ENCODE data around the gene ZNF541.

ZNF541 gene

GRCh38 chr19:47573071-47574026, at the start of gene ZNF541:
Gene ZNF541, minus strand, starts transcription at chr19:47573148. Its CDS starts 17,292 bp downstream, at chr19:47555856.
- DNase-seq (ENCODE audit: low read depth, low spot score) = peak; percentile 71

GRCh38 chr19:47619763-47620162, 46.8 kb upstream of the ZNF541 start:
- DNase-seq (ENCODE audit: low read depth, low spot score) = no peak

- DNase-seq (ENCODE audit: low read depth, low spot score) = peak; percentile 76
Measured at GRCh38 chr19:47618771-47619170, 45.8 kb upstream of the ZNF541 start.

GRCh38 chr19:47615714-47616113, 42.8 kb upstream of the ZNF541 start:
- no peak for DNase-seq (ENCODE audit: low read depth, low spot score)

GRCh38 chr19:47615230-47615629, 42.3 kb upstream of the ZNF541 start:
- DNase-seq (ENCODE audit: low read depth, low spot score) = no peak

GRCh38 chr19:47614559-47614958, 41.6 kb upstream of the ZNF541 start:
- DNase-seq (ENCODE audit: low read depth, low spot score) = no peak

GRCh38 chr19:47614021-47614295, 41.0 kb upstream of the ZNF541 start:
- peak; percentile 11 for DNase-seq (ENCODE audit: low read depth, low spot score)

GRCh38 chr19:47613165-47614020, 40.4 kb upstream of the ZNF541 start:
- peak; percentile 92 for DNase-seq (ENCODE audit: low read depth, low spot score)

GRCh38 chr19:47610902-47611301, 38.0 kb upstream of the ZNF541 start:
- no peak for DNase-seq (ENCODE audit: low read depth, low spot score)

GRCh38 chr19:47609906-47610894, 37.3 kb upstream of the ZNF541 start:
- peak; percentile 74 for DNase-seq (ENCODE audit: low read depth, low spot score)

GRCh38 chr19:47608969-47609905, 36.3 kb upstream of the ZNF541 start, which contains the start of gene BICRA:
Gene BICRA, plus strand, starts transcription at chr19:47609134. Its CDS starts 64,441 bp downstream, at chr19:47673575.
- DNase-seq (ENCODE audit: low read depth, low spot score) = peak; percentile 92

- peak; percentile 99 for DNase-seq (ENCODE audit: low read depth, low spot score)
Measured at GRCh38 chr19:47608074-47608918, 35.3 kb upstream of the ZNF541 start.

- no peak for DNase-seq (ENCODE audit: low read depth, low spot score)
Measured at GRCh38 chr19:47607564-47608073, 34.7 kb upstream of the ZNF541 start.

- no peak for DNase-seq (ENCODE audit: low read depth, low spot score)
Measured at GRCh38 chr19:47603706-47604565, 31.0 kb upstream of the ZNF541 start.

- no peak for DNase-seq (ENCODE audit: low read depth, low spot score)
Measured at GRCh38 chr19:47601180-47601904, 28.4 kb upstream of the ZNF541 start.

- peak; percentile 100 for DNase-seq (ENCODE audit: low read depth, low spot score)
Measured at GRCh38 chr19:47600246-47601179, 27.6 kb upstream of the ZNF541 start.
